Ureter (tissue), 1 donor: ENCODE data around the gene PNMA1. TPM values are rescaled to one million over a fixed set of nuclear protein-coding genes. Genes with fewer than 3 reads are reported as not detected.

Experiments used
- DNase-seq: peaks from one replicate; pipeline ENCODE4 v3.0.0-alpha.2; 2020; ENCODE audit warnings: low spot score
- total RNA-seq: library from RNA; stranded (reverse); gene quantifications from one replicate; pipeline ENCODE4 v1.2.4, GENCODE V29; 2023
- donor health status: DM: yes; HTN: yes; CAD: no.

PNMA1 gene, protein sequence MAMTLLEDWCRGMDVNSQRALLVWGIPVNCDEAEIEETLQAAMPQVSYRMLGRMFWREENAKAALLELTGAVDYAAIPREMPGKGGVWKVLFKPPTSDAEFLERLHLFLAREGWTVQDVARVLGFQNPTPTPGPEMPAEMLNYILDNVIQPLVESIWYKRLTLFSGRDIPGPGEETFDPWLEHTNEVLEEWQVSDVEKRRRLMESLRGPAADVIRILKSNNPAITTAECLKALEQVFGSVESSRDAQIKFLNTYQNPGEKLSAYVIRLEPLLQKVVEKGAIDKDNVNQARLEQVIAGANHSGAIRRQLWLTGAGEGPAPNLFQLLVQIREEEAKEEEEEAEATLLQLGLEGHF
- 33.8 TPM for total RNA-seq

DNA sequence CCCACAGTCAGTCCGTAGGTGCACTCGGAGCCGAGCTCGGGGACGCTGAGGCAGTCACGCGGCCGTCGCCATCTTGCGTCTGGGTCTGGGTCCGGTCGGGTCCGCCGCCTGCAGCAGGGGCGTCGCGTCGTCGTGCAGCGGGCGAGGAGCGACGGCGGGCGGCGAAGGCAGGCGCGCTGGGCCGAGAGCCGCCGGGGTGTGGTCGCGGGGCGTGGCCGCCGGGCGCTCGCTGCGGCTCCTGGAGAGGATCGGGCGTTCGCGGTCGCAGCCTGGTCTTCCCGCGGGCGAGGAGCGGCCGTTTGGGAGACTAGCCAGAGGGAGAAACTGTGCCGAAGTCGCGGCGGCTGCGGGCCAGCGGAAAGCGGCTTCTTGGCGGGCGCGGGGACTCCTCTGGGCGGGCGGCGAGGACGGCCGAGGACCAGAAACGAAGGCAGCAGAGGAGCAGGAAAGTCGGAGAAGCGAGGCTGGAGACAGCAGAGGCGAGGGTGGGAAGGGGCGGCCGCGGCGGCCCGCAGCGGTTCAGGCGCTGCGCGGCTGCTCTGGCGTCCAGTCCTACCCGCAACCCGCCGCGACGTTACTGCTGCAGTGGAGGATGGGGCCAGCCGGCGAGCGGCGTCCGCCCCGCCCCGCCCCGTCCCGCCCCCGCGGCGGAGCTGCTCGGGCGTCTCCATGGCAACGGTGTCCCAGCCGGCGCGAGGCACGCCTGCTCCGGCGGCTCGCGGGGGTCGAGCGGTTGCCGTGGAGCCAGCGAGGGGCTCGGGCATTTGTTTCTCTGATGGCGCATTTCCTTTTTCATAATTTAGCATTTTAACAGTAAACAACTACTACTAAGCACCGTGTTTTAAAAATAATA, at the start of gene PNMA1:
TSS of gene PNMA1 (minus strand) at position 582 of the 853 bp plus-strand sequence. CDS start 745 bp downstream, outside the sequence.
- DNase-seq = peak; percentile 84

DNA sequence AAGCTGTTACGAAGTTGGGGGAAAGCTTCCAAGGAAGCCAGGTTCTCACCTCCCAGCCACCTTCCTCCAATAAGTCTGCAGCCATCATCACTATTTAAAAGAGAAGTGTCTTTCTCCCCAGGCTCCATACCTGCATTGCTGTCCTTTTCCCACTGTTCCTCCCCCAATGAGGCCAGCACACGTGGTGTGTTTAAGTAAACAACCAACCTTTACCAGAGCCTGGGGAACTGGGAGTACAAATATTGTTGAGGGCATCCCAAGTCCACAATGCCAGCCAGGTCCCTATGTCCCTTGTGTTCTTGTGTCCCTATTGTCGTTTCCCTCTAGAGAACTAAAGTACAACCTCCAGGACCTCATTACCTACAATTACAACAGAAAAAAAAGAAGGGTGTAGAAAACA, 49.2 kb upstream of the PNMA1 start:
- no peak for DNase-seq

DNA sequence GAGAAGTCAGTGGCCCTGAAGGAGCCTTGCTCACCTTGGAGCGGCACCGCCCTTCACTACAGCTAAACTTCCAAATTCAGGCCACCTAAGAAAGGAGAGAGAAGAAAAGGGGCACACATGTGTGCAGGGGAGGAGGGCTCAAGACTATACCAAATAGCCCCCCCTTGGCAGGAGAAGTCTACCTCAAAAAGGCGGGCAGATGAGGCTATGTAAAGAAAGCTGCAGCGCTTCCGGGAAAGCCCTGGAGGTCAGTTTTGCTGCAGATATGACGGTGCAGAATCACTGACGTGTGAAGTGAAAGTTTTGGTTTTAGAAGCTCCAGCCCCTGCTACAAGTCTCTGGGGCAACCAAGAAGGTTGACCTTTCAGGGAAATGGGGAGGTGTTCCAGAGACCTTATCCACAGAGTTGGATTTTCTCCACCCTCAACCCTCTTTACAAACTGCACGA, 48.2 kb upstream of the PNMA1 start:
- no peak for DNase-seq

- no peak for DNase-seq
These were observed 47.6 kb upstream of the PNMA1 start for GRCh38 chr14:73761618-73762355.

DNA sequence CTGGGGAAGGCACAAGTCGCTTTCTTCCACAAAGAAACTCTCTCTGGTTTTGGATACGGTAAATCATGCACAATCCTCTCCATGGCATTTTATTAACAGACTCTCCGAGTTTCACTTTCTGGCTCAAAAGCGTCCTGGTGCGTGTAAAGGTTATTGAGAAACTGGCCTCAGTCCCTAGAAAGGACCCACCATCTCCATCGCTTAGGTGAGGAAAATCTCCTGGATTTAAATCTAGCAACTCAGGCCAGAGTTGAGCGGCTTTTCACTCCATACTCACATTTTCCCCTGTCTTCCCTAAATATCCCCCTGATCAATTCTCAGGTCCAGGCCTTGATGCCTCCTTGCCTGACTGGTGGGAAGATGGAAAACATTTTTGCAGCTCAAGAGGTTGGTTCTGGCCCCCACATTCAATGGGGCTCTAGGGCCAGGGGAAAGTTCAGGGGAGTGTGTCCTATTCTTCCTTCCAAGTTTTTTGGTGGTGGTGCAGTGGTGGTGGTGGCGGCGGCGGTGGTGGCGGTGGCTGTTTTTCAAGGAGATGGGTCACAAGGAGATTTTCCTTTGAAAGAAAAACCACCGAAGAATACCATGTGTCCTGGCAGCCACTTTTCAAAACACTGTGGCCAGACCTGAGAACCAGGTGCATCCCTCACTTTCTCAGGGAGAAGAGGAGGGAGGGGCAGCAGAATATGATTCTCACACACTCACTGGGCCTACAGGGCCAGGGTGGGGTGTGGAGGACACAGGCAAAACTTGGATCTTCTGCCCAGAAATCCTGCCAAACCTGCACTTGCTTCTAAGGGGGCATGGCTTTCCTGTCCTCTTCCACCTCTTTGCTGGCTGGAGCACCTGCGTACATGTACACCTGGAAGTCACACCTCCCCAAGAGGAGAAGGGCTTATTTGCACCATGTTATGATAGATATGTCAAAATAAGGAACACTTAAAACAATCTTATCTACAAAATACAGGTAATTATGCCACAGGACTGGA, 46.7 kb upstream of the PNMA1 start:
- DNase-seq = no peak

DNA sequence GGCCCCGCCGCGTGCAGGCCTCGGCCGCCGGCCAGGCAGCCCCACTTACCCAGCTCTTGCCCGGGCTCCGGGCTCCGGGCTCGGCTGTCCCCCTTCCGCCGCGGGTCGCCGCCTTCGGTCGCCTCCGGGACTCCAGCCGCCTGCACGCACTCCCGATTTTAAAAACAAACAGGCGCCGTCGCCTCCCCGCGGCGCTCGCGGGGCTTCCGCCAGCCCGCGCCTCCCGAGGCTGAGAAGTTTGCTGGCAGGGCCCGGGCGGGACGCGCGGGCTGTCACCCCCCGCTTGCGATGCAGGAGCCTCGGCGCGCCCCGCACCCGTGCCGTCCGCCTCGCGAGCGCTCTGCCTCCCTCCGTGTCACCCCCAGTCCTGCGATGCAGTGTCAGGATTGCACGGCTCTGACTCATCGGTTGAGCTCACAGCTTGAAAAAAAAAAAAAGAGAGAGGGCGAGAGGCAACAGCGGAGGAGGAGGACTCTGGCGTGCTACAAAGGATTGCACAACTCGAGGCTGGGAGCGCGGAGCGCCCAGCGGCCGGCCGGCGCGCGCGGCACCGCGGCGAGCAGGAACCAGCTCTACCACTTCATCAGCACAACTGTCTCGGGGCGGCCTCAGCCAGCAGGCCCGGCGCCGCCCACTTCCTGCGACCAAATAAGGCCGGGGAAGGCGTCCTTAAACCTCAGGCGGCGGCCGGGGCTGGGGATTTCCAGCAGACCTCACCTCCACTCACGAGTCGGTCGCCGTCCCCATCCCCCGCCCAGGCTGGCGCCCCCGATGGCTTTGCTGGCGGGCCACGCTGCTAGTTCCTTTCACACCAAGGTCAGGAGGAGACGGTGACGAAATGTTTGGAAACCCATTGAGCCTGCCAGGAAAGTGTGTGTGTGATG, 45.8 kb upstream of the PNMA1 start:
- DNase-seq = peak; percentile 97

DNA sequence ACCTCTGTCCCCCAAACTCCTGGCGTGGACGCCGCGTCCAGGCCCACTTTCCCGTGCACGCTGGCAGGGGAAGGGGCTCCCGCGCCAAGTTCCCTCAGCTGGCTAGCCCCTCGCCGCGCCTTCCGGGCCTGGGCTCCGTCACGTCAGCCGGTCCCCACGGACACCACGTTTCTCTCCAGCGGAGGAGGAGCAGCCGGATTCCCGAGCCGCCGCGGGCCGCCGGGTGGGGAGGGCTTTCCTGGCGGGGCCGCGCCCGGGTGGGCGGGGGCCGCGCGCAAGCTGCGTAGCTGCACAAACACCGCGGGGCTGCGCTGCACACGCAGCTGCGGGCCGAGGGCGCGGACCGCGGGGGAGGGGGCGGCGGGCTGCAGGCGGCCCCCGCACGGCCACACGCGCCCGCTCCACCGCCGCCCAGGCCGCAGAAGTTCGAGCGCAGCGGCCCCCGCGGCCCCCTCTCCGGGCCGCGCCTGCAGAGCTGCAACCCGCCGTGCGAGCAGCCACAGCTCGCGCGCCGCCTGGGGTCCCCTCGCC, 45.1 kb upstream of the PNMA1 start:
- DNase-seq = peak; percentile 76

DNA sequence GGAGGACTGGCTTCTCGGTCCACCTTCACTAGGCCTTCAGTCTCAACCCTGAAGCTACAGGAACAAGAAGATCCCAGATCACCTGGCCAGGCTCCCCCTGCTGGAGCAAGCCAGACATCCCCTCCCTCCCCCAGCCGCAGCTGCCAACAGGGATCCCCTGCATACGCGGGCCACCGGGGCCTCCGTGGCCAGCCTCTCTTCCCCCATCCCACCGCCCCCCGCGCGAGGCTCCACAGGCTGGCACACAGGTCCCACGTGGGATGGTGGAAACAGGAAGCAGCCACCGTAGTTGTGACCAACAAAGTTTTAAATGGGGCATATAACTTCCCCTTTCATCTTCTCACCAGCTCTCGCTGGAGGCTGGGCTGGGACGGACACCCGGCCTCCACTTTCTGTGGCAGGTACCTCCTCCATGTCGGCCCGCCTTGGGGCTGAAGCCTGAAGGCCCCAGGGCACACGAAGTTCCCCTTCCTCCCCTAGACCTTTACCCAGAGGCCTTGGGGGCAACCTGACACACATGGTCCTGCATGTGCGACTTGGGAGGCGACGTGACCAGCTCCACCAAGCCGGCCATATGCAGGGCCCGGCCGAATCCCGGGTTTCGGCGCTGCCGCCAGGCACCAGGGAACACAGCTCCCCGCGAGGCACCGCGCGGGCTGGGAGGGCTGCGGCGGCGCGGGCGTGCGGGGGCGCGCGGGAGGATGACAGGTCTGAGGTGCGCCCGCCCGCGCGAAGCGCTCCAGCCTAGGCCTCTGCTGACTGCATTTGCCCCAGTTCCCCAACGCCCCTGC, 44.4 kb upstream of the PNMA1 start:
- DNase-seq = peak; percentile 84

- no peak for DNase-seq
These were observed 43.8 kb upstream of the PNMA1 start for GRCh38 chr14:73757876-73758391.

DNA sequence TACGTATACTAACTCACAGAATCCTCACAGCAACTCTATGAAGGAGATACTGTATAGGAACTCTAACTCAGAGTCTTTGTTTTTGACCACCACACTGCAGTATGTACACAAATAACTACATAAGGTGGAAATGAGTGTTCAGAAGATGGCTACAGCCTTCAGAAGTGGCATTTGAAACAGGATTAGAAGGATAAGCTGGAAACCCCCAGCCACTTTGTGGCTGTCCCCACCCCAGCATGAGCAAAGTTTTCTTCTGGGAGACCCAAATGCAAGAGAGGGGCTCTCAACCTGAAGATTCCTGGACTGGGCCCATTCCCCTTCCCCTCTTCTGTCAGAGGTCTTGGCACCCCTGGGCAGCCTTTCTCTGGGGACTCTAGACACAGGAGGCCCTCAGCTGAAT, 43.2 kb upstream of the PNMA1 start:
- no peak for DNase-seq

GRCh38 chr14:73755434-73756014, 41.3 kb upstream of the PNMA1 start:
- DNase-seq = no peak

GRCh38 chr14:73754911-73755360, 40.8 kb upstream of the PNMA1 start:
- no peak for DNase-seq

DNA sequence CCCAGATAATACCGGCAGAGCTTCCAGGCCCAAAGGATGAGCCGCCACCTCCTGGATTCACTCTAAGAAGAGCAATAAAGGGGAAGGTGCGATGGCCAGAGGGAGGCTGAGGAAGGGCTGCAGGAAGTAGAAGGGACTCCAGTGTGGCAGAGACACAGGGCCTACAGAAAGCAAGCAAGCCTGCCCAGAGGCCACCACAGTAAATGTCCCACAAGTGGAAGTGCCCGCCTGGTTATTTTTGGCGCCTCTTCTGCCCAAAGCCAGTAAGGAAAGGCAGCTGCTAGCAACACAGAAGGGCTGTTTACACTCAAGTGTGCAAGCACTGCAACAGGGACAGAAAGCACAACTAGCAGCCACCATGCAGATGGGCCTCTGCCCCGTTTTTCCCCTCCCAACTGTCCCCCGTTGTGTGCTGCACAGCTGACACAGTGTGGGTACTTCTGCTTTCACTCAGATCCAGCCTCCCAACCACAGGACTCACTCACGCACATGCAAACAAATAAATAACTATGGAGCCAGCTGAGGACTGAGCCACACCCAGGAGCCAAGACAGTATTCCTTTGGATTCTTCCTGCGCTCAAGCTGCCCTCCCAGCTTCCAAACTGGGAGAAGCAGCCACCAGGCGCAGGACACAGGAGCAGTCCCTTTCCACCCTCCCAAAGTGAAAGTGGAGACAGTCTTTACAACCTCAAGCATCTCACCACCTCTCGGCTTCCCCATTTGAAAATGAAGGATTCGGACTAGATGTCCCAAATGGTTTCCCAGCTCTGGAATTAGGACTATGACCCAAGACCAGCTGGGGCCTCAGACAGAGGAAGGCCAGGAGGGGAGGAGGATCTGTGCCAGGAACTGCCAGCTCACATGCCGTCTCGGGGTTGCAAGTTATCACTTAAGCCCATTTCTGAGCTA, 40.0 kb upstream of the PNMA1 start:
- DNase-seq = no peak

GRCh38 chr14:73753124-73753886, 39.1 kb upstream of the PNMA1 start:
- no peak for DNase-seq

- peak; percentile 83 for DNase-seq
These were observed 38.3 kb upstream of the PNMA1 start for GRCh38 chr14:73752297-73752992.
